Skeletal muscle satellite cell (primary cell): ENCODE data around the gene NBPF20. TPM values are rescaled to one million over a fixed set of nuclear protein-coding genes. Genes with fewer than 3 reads are reported as not detected.
"Not testable (repeated sequence)": the region's sequence is repeated elsewhere in the genome, so short reads cannot be mapped to it uniquely, and the experiment has no call there.

ENCODE experiments used
- H3K27me3 ChIP-seq: 2 replicates; pipeline ENCODE4 v1.7.0; 2013; ENCODE audit warnings: low read length; ENCODE audit not compliant: control insufficient read depth, insufficient read depth
- H3K36me3 ChIP-seq: 2 replicates; pipeline ENCODE4 v1.7.0; 2013; ENCODE audit warnings: mild to moderate bottlenecking, control low read depth, low read length; ENCODE audit not compliant: insufficient read depth
- H3K4me1 ChIP-seq: 2 replicates; pipeline ENCODE4 v1.7.0; 2013; ENCODE audit warnings: low read length; ENCODE audit not compliant: control insufficient read depth, insufficient read depth
- H3K4me2 ChIP-seq: 2 replicates; pipeline ENCODE4 v1.7.0; 2013; ENCODE audit warnings: mild to moderate bottlenecking, low read length
- H3K4me3 ChIP-seq: 2 replicates; pipeline ENCODE4 v1.7.0; 2013; ENCODE audit warnings: low read length
- H3K9ac ChIP-seq: 2 replicates; pipeline ENCODE4 v1.7.0; 2013; ENCODE audit warnings: mild to moderate bottlenecking, low read depth, low read length, moderate library complexity
- H3K9me3 ChIP-seq: replicated peaks from 2 replicates; pipeline ENCODE4 v1.7.0; 2013; ENCODE audit warnings: mild to moderate bottlenecking, control low read depth, low read length
- total RNA-seq: library from RNA; depleted of rRNA; stranded (reverse); fragments of >200 nt; gene quantifications from 2 replicates; pipeline ENCODE4 v1.2.3, GENCODE V29; 2012; rRNA removed

Gene NBPF20
- 2.3 and 2.4 TPM in 2 replicates for total RNA-seq

GRCh38 chr1:145425436-145426029, at the start of gene NBPF20:
Gene NBPF20 (minus strand): TSS chr1:145425603. CDS start chr1:145405272, 20,331 bp downstream.
- H3K36me3 ChIP-seq, result no peaks in the 10 kb centered on the region
- H3K4me1 ChIP-seq, result no peaks in the 10 kb centered on the region
- peaks cover 26% of the 10 kb centered on the region for H3K27me3 ChIP-seq
- peak within 1 kb of the TSS; percentile 77 for H3K9ac ChIP-seq
- H3K4me2 ChIP-seq, result peak within 1 kb of the TSS; percentile 96
- H3K4me3 ChIP-seq, result peak within 1 kb of the TSS; percentile 97
- peaks cover 4% of the 10 kb centered on the region for H3K9me3 ChIP-seq

- not testable (repeated sequence) for H3K27me3 ChIP-seq, H3K4me1 ChIP-seq, H3K9ac ChIP-seq, H3K9me3 ChIP-seq, H3K4me2 ChIP-seq, H3K4me3 ChIP-seq, H3K36me3 ChIP-seq
Measured at GRCh38 chr1:145474837-145475368, 49.5 kb upstream of the NBPF20 start.

- H3K4me1 ChIP-seq, H3K9me3 ChIP-seq, H3K36me3 ChIP-seq, H3K9ac ChIP-seq, H3K4me2 ChIP-seq, H3K4me3 ChIP-seq, H3K27me3 ChIP-seq: not testable (repeated sequence)
Measured at GRCh38 chr1:145472731-145473130, 47.3 kb upstream of the NBPF20 start.

GRCh38 chr1:145471365-145471764, 46.0 kb upstream of the NBPF20 start:
- H3K9ac ChIP-seq, H3K27me3 ChIP-seq, H3K4me3 ChIP-seq, H3K4me2 ChIP-seq, H3K4me1 ChIP-seq, H3K36me3 ChIP-seq, H3K9me3 ChIP-seq: not testable (repeated sequence)

GRCh38 chr1:145465405-145466144, 40.2 kb upstream of the NBPF20 start:
- not testable (repeated sequence) for H3K9me3 ChIP-seq, H3K4me1 ChIP-seq, H3K27me3 ChIP-seq, H3K36me3 ChIP-seq
- peak overlapping the region; percentile 75 for H3K9ac ChIP-seq
- H3K4me3 ChIP-seq, result peak overlapping the region; percentile 23
- H3K4me2 ChIP-seq, result peak overlapping the region; percentile 80

GRCh38 chr1:145464708-145465336, 39.4 kb upstream of the NBPF20 start:
- not testable (repeated sequence) for H3K9ac ChIP-seq, H3K27me3 ChIP-seq, H3K9me3 ChIP-seq, H3K36me3 ChIP-seq, H3K4me1 ChIP-seq
- H3K4me3 ChIP-seq, result peak overlapping the region; percentile 23
- H3K4me2 ChIP-seq, result peak overlapping the region; percentile 80

GRCh38 chr1:145464017-145464416, 38.6 kb upstream of the NBPF20 start:
- not testable (repeated sequence) for H3K27me3 ChIP-seq, H3K4me3 ChIP-seq, H3K9me3 ChIP-seq, H3K4me1 ChIP-seq, H3K4me2 ChIP-seq, H3K36me3 ChIP-seq, H3K9ac ChIP-seq

GRCh38 chr1:145460684-145461083, 35.3 kb upstream of the NBPF20 start:
- H3K27me3 ChIP-seq, H3K4me3 ChIP-seq: not testable (repeated sequence)

GRCh38 chr1:145460048-145460447, 34.6 kb upstream of the NBPF20 start:
- H3K4me1 ChIP-seq, H3K27me3 ChIP-seq, H3K9ac ChIP-seq, H3K9me3 ChIP-seq, H3K4me3 ChIP-seq, H3K36me3 ChIP-seq: not testable (repeated sequence)
- peak overlapping the region; percentile 47 for H3K4me2 ChIP-seq

More at GRCh38 chr1:145460684-145461083, 35.3 kb upstream of the NBPF20 start:
- H3K4me1 ChIP-seq, H3K9ac ChIP-seq, H3K9me3 ChIP-seq, H3K36me3 ChIP-seq, H3K4me2 ChIP-seq: not testable (repeated sequence)

GRCh38 chr1:145459591-145459990, 34.2 kb upstream of the NBPF20 start:
- not testable (repeated sequence) for H3K27me3 ChIP-seq, H3K36me3 ChIP-seq, H3K9me3 ChIP-seq, H3K9ac ChIP-seq, H3K4me3 ChIP-seq, H3K4me1 ChIP-seq, H3K4me2 ChIP-seq

- not testable (repeated sequence) for H3K9ac ChIP-seq, H3K4me2 ChIP-seq, H3K36me3 ChIP-seq, H3K9me3 ChIP-seq, H3K4me1 ChIP-seq, H3K4me3 ChIP-seq, H3K27me3 ChIP-seq
Measured at GRCh38 chr1:145459063-145459462, 33.7 kb upstream of the NBPF20 start.

GRCh38 chr1:145454824-145455177, 29.4 kb upstream of the NBPF20 start:
- not testable (repeated sequence) for H3K4me2 ChIP-seq, H3K36me3 ChIP-seq, H3K4me1 ChIP-seq, H3K4me3 ChIP-seq, H3K9ac ChIP-seq, H3K9me3 ChIP-seq
- peaks cover 11% of the 10 kb centered on the region for H3K27me3 ChIP-seq
